ENCODE results near the gene CSNK1A1.
A peak's percentile ranks its signal among the peaks of the same experiment; 100 is the strongest.
"Not testable (repeated sequence)": the region's sequence is repeated elsewhere in the genome, so short reads cannot be mapped to it uniquely, and the experiment has no call there.

Gene CSNK1A1

GRCh38 chr5:149517461-149518122, 33.6 kb downstream of the CSNK1A1 start:
- H4K91ac ChIP-seq (ENCODE audit: low read length): no peak overlapping the region
- no peaks in the 10 kb centered on the region for H3K9me3 ChIP-seq (ENCODE audit: control insufficient read depth, low read length)
- peak overlapping the region; percentile 52 for H3K9ac ChIP-seq (ENCODE audit: low read length)
- H2BK5ac ChIP-seq (ENCODE audit: low read depth, low read length, poor library complexity, severe bottlenecking): no peak overlapping the region
- H3K4me1 ChIP-seq (ENCODE audit: control insufficient read depth, insufficient read depth, low read depth, low read length): peaks cover 3% of the 10 kb centered on the region
- WGBS: 97% methylated on average over 3 of the region's 5 CpGs
- H2BK12ac ChIP-seq (ENCODE audit: low read length in 2 of 2): no peak overlapping the region
- H3K23ac ChIP-seq (ENCODE audit: low read length in 2 of 2): no peak overlapping the region
- no peak overlapping the region for H4K8ac ChIP-seq (ENCODE audit: low read length)
- H3K36me3 ChIP-seq (ENCODE audit: control insufficient read depth in 1 of 2, insufficient read depth in 2 of 2, low read depth in 1 of 2, low read length in 2 of 2): peaks cover 11 to 89% of the 10 kb centered on the region in 2 experiments
- no peaks in the 10 kb centered on the region for H3K79me1 ChIP-seq (replicated peaks; ENCODE audit: low read length, poor library complexity, severe bottlenecking)
- no peak overlapping the region for H2BK120ac ChIP-seq (ENCODE audit: low read depth, low read length)
- H3K4me2 ChIP-seq (ENCODE audit: low read length, poor library complexity, severe bottlenecking): no peak overlapping the region
- no peak overlapping the region for H2AK5ac ChIP-seq (ENCODE audit: low read length, severe bottlenecking)
- H3K27me3 ChIP-seq (ENCODE audit: control insufficient read depth in 1 of 2, insufficient read depth in 1 of 2, low read length in 2 of 2): no peaks in the 10 kb centered on the region
- no peak for DNase-seq
- no peak overlapping the region for H3K14ac ChIP-seq (ENCODE audit: low read length in 2 of 2)
- H2BK15ac ChIP-seq (ENCODE audit: low read depth, poor library complexity, severe bottlenecking): no peak overlapping the region
- H3K27ac ChIP-seq (ENCODE audit: low read length, poor library complexity, severe bottlenecking): no peak overlapping the region
- no peak overlapping the region for H3K18ac ChIP-seq (ENCODE audit: low read depth in 1 of 2, low read length in 2 of 2)
- H2AFZ ChIP-seq (ENCODE audit: low read depth, low read length): no peak overlapping the region
- H3K4me3 ChIP-seq (ENCODE audit: insufficient read depth in 1 of 2, low read depth in 1 of 2, low read length in 2 of 2): peak overlapping the region in 1 of 2 experiments; percentile 38
- H3K4ac ChIP-seq (ENCODE audit: low read depth in 1 of 2, low read length in 2 of 2): no peak overlapping the region

- Histone ChIP-seq H2BK5ac (ENCODE audit: low read depth, low read length, poor library complexity, severe bottlenecking) (no peak overlapping the region), H3K79me1 (replicated peaks; ENCODE audit: low read length, poor library complexity, severe bottlenecking) (peaks cover 5% of the 10 kb centered on the region), H2BK12ac (ENCODE audit: low read length in 2 of 2) (no peak overlapping the region), H3K4me2 (ENCODE audit: low read length, poor library complexity, severe bottlenecking) (no peak overlapping the region), H2BK15ac (ENCODE audit: low read depth, poor library complexity, severe bottlenecking) (no peak overlapping the region), H3K4ac (ENCODE audit: low read depth in 1 of 2, low read length in 2 of 2) (no peak overlapping the region), H3K4me3 (ENCODE audit: insufficient read depth in 1 of 2, low read depth in 1 of 2, low read length in 2 of 2) (no peak overlapping the region), H3K36me3 (ENCODE audit: control insufficient read depth in 1 of 2, insufficient read depth in 2 of 2, low read depth in 1 of 2, low read length in 2 of 2) (peaks cover 13 to 91% of the 10 kb centered on the region in 2 experiments), H3K23ac (ENCODE audit: low read length in 2 of 2) (no peak overlapping the region), H3K14ac (ENCODE audit: low read length in 2 of 2) (no peak overlapping the region), H4K8ac (ENCODE audit: low read length) (no peak overlapping the region), H3K27me3 (ENCODE audit: control insufficient read depth in 1 of 2, insufficient read depth in 1 of 2, low read length in 2 of 2) (no peaks in the 10 kb centered on the region), H3K27ac (ENCODE audit: low read length, poor library complexity, severe bottlenecking) (no peak overlapping the region), H3K18ac (ENCODE audit: low read depth in 1 of 2, low read length in 2 of 2) (no peak overlapping the region), H2BK120ac (ENCODE audit: low read depth, low read length) (no peak overlapping the region), H3K4me1 (ENCODE audit: control insufficient read depth, insufficient read depth, low read depth, low read length) (peaks cover 2% of the 10 kb centered on the region), H2AFZ (ENCODE audit: low read depth, low read length) (no peak overlapping the region), H2AK5ac (ENCODE audit: low read length, severe bottlenecking) (no peak overlapping the region), H3K9ac (ENCODE audit: low read length) (peak overlapping the region; percentile 32), H4K91ac (ENCODE audit: low read length) (no peak overlapping the region), H3K9me3 (ENCODE audit: control insufficient read depth, low read length) (no peaks in the 10 kb centered on the region)
- no peak for DNase-seq
- no CpG with 5 or more reads among the region's 1 CpG for WGBS
Observed at GRCh38 chr5:149514512-149514911, 36.7 kb downstream of the CSNK1A1 start.

- WGBS: 94% methylated on average over 10 of the region's 11 CpGs
- H3K27me3 ChIP-seq (ENCODE audit: control insufficient read depth in 1 of 2, insufficient read depth in 1 of 2, low read length in 2 of 2); H3K18ac ChIP-seq (ENCODE audit: low read depth in 1 of 2, low read length in 2 of 2); H2AK5ac ChIP-seq (ENCODE audit: low read length, severe bottlenecking); H3K27ac ChIP-seq (ENCODE audit: low read length, poor library complexity, severe bottlenecking); H3K9ac ChIP-seq (ENCODE audit: low read length); H4K8ac ChIP-seq (ENCODE audit: low read length); H3K4me2 ChIP-seq (ENCODE audit: low read length, poor library complexity, severe bottlenecking); H4K91ac ChIP-seq (ENCODE audit: low read length); H3K4me3 ChIP-seq (ENCODE audit: insufficient read depth in 1 of 2, low read depth in 1 of 2, low read length in 2 of 2); H3K9me3 ChIP-seq (ENCODE audit: control insufficient read depth, low read length); H2BK12ac ChIP-seq (ENCODE audit: low read length in 2 of 2); H2BK120ac ChIP-seq (ENCODE audit: low read depth, low read length); H3K4ac ChIP-seq (ENCODE audit: low read depth in 1 of 2, low read length in 2 of 2); H3K14ac ChIP-seq (ENCODE audit: low read length in 2 of 2); DNase-seq; H2BK5ac ChIP-seq (ENCODE audit: low read depth, low read length, poor library complexity, severe bottlenecking); H2BK15ac ChIP-seq (ENCODE audit: low read depth, poor library complexity, severe bottlenecking); H2AFZ ChIP-seq (ENCODE audit: low read depth, low read length); H3K4me1 ChIP-seq (ENCODE audit: control insufficient read depth, insufficient read depth, low read depth, low read length); H3K23ac ChIP-seq (ENCODE audit: low read length in 2 of 2): not testable (repeated sequence)
- Histone ChIP-seq H3K79me1 (replicated peaks; ENCODE audit: low read length, poor library complexity, severe bottlenecking) (peaks cover 11% of the 10 kb centered on the region), H3K36me3 (ENCODE audit: control insufficient read depth in 1 of 2, insufficient read depth in 2 of 2, low read depth in 1 of 2, low read length in 2 of 2) (peaks cover 21 to 92% of the 10 kb centered on the region in 2 experiments)
Observed at GRCh38 chr5:149513372-149513947, 37.8 kb downstream of the CSNK1A1 start.

GRCh38 chr5:149510136-149510535, 41.1 kb downstream of the CSNK1A1 start:
- Histone ChIP-seq H2BK5ac (ENCODE audit: low read depth, low read length, poor library complexity, severe bottlenecking) (no peak overlapping the region), H3K27me3 (ENCODE audit: control insufficient read depth in 1 of 2, insufficient read depth in 1 of 2, low read length in 2 of 2) (no peaks in the 10 kb centered on the region), H2AK5ac (ENCODE audit: low read length, severe bottlenecking) (no peak overlapping the region), H2BK15ac (ENCODE audit: low read depth, poor library complexity, severe bottlenecking) (no peak overlapping the region), H3K9me3 (ENCODE audit: control insufficient read depth, low read length) (no peaks in the 10 kb centered on the region), H2AFZ (ENCODE audit: low read depth, low read length) (no peak overlapping the region), H3K36me3 (ENCODE audit: control insufficient read depth in 1 of 2, insufficient read depth in 2 of 2, low read depth in 1 of 2, low read length in 2 of 2) (peaks cover 35 to 95% of the 10 kb centered on the region in 2 experiments), H3K14ac (ENCODE audit: low read length in 2 of 2) (no peak overlapping the region), H3K4me1 (ENCODE audit: control insufficient read depth, insufficient read depth, low read depth, low read length) (peaks cover 4% of the 10 kb centered on the region), H3K4ac (ENCODE audit: low read depth in 1 of 2, low read length in 2 of 2) (no peak overlapping the region), H2BK120ac (ENCODE audit: low read depth, low read length) (no peak overlapping the region), H3K18ac (ENCODE audit: low read depth in 1 of 2, low read length in 2 of 2) (no peak overlapping the region), H3K4me3 (ENCODE audit: insufficient read depth in 1 of 2, low read depth in 1 of 2, low read length in 2 of 2) (no peak overlapping the region), H3K27ac (ENCODE audit: low read length, poor library complexity, severe bottlenecking) (no peak overlapping the region), H3K9ac (ENCODE audit: low read length) (no peak overlapping the region), H3K79me1 (replicated peaks; ENCODE audit: low read length, poor library complexity, severe bottlenecking) (peaks cover 11% of the 10 kb centered on the region), H3K4me2 (ENCODE audit: low read length, poor library complexity, severe bottlenecking) (no peak overlapping the region), H3K23ac (ENCODE audit: low read length in 2 of 2) (no peak overlapping the region), H4K8ac (ENCODE audit: low read length) (no peak overlapping the region), H4K91ac (ENCODE audit: low read length) (no peak overlapping the region), H2BK12ac (ENCODE audit: low read length in 2 of 2) (no peak overlapping the region)
- 100% methylated on average over 1 of the region's 1 CpG for WGBS
- no peak for DNase-seq
